ENCODE results near the gene TTF2.

GRCh38 chr1:117017648-117018047, 42.5 kb upstream of the TTF2 start:
- TF ChIP-seq CTCF (IDR thresholded peaks at IDR 0.05), result no peak
- no peak for TF ChIP-seq POLR2A (IDR thresholded peaks at IDR 0.05)
